ENCODE measurements around the gene FIGNL2. TPM values are rescaled to one million over a fixed set of nuclear protein-coding genes. Genes with fewer than 3 reads are reported as not detected.
A peak's percentile ranks its signal among the peaks of the same experiment; 100 is the strongest.

FIGNL2 gene
- total RNA-seq, 1 experiment from 2014 or later, result 0.21 TPM

GRCh38 chr12:51817027-51817953, 31.2 kb downstream of the FIGNL2 start:
- Histone ChIP-seq H3K36me3 (ENCODE audit: insufficient read depth, low read length, poor library complexity, severe bottlenecking) (no peaks in the 10 kb centered on the region), H3K27me3 (replicated peaks; ENCODE audit: insufficient read depth, low read depth, low read length, poor library complexity) (peaks cover 13% of the 10 kb centered on the region), H3K4me1 (ENCODE audit: insufficient read depth, low read length, poor library complexity, severe bottlenecking) (peaks cover 5% of the 10 kb centered on the region), H3K9me3 (ENCODE audit: low read depth, low read length, poor library complexity, severe bottlenecking) (no peaks in the 10 kb centered on the region), H3K4me3 (ENCODE audit: low read depth, low read length, poor library complexity, severe bottlenecking) (no peak overlapping the region), H3K27ac (ENCODE audit: low read depth, low read length, poor library complexity, severe bottlenecking) (no peak overlapping the region)
- TF ChIP-seq CTCF (conservative IDR thresholded peaks at IDR 0.05; ENCODE audit: low read depth, low read length), result no peak
- TF ChIP-seq EZH2 (IDR thresholded peaks at IDR 0.05; ENCODE audit: borderline replicate concordance, low read depth, low read length, poor library complexity, severe bottlenecking), result no peak
- ChIA-PET CTCF (no interaction called here), POLR2A (ENCODE audit: low non-redundant PET) (no interaction called here)
- DNase-seq (ENCODE audit: low spot score), result no peak
- intact Hi-C loops (cut with micrococcal nuclease; ENCODE audit: unreplicated experiment), result no loop called here
- BruUV-seq (replicated peaks), result no TSS peak

GRCh38 chr12:51815571-51815970, 32.9 kb downstream of the FIGNL2 start:
- ChIA-PET CTCF (no interaction called here), POLR2A (ENCODE audit: low non-redundant PET) (no interaction called here)
- TF ChIP-seq EZH2 (IDR thresholded peaks at IDR 0.05; ENCODE audit: borderline replicate concordance, low read depth, low read length, poor library complexity, severe bottlenecking) (no peak), CTCF (conservative IDR thresholded peaks at IDR 0.05; ENCODE audit: low read depth, low read length) (no peak)
- intact Hi-C loops (cut with micrococcal nuclease; ENCODE audit: unreplicated experiment), result no loop called here
- Histone ChIP-seq H3K4me1 (ENCODE audit: insufficient read depth, low read length, poor library complexity, severe bottlenecking) (peaks cover 5% of the 10 kb centered on the region), H3K27ac (ENCODE audit: low read depth, low read length, poor library complexity, severe bottlenecking) (no peak overlapping the region), H3K27me3 (replicated peaks; ENCODE audit: insufficient read depth, low read depth, low read length, poor library complexity) (peaks cover 13% of the 10 kb centered on the region), H3K9me3 (ENCODE audit: low read depth, low read length, poor library complexity, severe bottlenecking) (no peaks in the 10 kb centered on the region), H3K36me3 (ENCODE audit: insufficient read depth, low read length, poor library complexity, severe bottlenecking) (no peaks in the 10 kb centered on the region), H3K4me3 (ENCODE audit: low read depth, low read length, poor library complexity, severe bottlenecking) (no peak overlapping the region)
- no TSS peak for BruUV-seq (replicated peaks)
- no peak for DNase-seq (ENCODE audit: low spot score)

DNA sequence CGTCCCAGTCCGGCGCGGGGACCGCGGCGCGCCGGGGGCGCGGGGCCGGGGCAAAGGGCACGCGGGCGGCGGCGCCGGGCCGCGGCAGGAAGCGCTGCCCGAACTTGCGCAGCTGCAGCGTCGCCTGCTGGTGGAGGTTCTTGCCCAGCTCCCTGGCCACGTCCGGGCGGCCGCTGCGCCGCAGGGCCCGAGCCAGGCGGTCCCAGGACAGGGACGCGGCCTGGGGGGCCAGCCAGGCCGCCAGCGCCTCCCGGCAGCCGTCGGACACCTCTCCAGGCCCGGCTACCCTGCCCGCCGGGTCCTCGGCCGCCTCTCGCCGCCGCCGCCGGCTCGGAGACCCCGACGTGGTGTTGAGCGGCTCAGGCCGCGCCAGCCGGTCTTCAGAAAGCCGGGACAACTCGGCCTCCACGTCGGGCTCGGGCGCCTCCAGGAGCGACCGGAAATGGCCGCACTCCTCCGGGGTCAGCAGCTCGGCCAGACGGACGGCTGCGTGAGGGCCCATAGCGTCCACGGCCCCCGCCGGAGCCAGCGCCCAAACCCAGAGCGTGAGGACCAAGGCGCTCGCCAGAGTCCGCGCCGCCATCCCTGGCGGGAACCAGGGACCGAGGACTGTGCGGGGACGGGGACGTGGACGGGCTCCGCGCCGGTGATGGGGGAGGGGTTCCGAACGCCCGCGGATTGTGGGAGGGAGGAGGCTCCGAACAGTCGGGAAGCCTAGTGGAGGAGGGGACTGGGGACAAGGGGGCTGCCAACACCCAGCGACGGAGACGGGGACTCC, 34.0 kb downstream of the FIGNL2 start:
- H3K4me1 ChIP-seq (ENCODE audit: insufficient read depth, low read length, poor library complexity, severe bottlenecking), result peaks cover 5% of the 10 kb centered on the region
- DNase-seq (ENCODE audit: low spot score), result peak; percentile 51
- H3K9me3 ChIP-seq (ENCODE audit: low read depth, low read length, poor library complexity, severe bottlenecking), result no peaks in the 10 kb centered on the region
- H3K4me3 ChIP-seq (ENCODE audit: low read depth, low read length, poor library complexity, severe bottlenecking), result peak overlapping the region; percentile 54
- intact Hi-C loops (cut with micrococcal nuclease; ENCODE audit: unreplicated experiment), result no loop called here
- no TSS peak for BruUV-seq (replicated peaks)
- no peaks in the 10 kb centered on the region for H3K36me3 ChIP-seq (ENCODE audit: insufficient read depth, low read length, poor library complexity, severe bottlenecking)
- CTCF ChIA-PET, result interaction anchor here (0.6 kb wide), 1 partner anchor 115 kb away, joined by 3 read pairs; no protein-coding TSS in a partner anchor
- POLR2A ChIA-PET (ENCODE audit: low non-redundant PET), result no interaction called here
- peak overlapping the region; percentile 50 for H3K27ac ChIP-seq (ENCODE audit: low read depth, low read length, poor library complexity, severe bottlenecking)
- TF ChIP-seq EZH2 (IDR thresholded peaks at IDR 0.05; ENCODE audit: borderline replicate concordance, low read depth, low read length, poor library complexity, severe bottlenecking) (peak; percentile 43), CTCF (conservative IDR thresholded peaks at IDR 0.05; ENCODE audit: low read depth, low read length) (peak; percentile 50)
- peaks cover 13% of the 10 kb centered on the region for H3K27me3 ChIP-seq (replicated peaks; ENCODE audit: insufficient read depth, low read depth, low read length, poor library complexity)

Measured in A673 (cell line).